Stimulated activated CD8-positive, alpha-beta memory T cell treated with anti-CD3 and anti-CD28 coated beads, Interleukin-15, amount 100 ng/mL, for 1 hour (primary cell): ENCODE data around the gene TSPYL2.

Experiments
- DNase-seq: peaks from one replicate; pipeline ENCODE4 v3.0.0-alpha.2; 2020; ENCODE audit warnings: low read depth

The TSPYL2 gene

GRCh38 chrX:53125506-53125905 lies 43.3 kb downstream of the TSPYL2 start:
- no peak for DNase-seq

GRCh38 chrX:53126377-53126776 lies 44.2 kb downstream of the TSPYL2 start:
- no peak for DNase-seq

DNA sequence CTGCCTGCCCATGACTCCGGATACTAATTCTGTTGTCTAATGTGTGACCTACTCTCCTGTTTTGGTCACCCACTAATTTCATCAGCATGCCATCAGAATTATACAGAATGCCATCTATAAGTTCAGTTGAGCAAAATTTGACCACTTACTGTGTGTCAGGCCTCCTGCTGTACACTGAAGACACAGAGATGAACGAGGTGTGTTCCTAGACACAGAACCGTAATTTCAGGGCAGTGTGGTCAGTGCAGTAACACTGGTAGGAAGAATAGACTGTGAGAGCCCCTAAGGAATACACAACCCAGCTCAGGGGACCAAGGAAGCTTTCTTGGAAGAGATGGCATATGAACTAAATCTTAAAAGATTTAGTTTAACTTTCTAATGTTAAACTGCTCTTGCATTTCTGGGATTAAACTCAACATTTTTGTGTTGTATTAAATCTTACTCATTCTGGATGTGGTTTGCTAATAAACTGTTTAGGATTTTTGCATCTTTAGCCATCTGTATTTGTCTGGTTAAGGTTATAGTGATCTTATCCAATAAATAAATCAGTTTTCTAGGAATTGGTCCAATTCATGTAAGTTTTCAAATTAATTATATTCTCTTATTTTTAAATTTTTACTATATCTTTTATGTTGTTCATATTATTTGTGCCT lies 46.1 kb downstream of the TSPYL2 start:
- no peak for DNase-seq

DNA sequence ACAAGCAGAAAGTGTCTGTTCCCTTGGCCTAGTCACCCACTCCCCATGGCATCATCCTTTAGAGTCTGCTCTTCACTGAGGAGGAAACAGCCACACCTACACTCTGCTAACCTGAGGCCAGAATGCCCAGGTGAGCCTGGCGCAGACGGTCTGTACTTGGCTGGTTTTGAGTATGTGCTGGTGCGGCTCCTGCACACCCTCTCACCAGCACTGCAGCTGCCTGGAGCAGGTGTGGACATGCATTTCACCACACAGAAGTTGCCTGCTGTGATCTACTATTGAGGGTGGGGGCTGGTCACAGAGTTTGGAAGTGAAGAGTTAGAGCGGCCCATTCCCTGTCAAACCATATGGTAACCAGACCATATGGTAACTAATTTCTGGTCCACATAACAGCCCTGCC lies 51.2 kb downstream of the TSPYL2 start:
- DNase-seq, result no peak

DNA sequence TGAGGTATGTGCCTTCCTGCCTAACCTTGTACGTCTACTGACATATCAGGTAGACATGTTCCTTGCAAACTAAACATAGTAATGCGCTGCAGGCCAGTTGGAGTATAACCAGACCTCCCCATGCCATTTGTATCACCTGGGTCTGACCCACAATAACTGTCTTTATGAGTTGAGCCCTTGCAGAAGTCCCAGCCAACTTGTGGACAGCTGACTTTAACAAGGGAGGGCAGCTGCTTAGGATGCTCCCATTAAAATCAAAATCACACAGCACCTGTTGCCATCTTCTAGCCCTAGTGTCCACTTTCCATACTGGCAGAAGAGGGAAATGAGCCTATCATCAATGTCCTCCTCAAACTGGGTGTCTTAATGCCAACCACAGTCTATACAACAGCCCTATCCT lies 53.4 kb downstream of the TSPYL2 start:
- no peak for DNase-seq
